GM12878 (cell line): Measurements from ENCODE around the gene ZNF780B. TPM values are rescaled to one million over a fixed set of nuclear protein-coding genes. Genes with fewer than 3 reads are reported as not detected.
A peak's percentile ranks its signal among the peaks of the same experiment; 100 is the strongest.

ENCODE experiments used
- CEBPZ ChIP-seq: fragments of 150-350 bp; IDR thresholded peaks from 2 replicates; pipeline ENCODE4 v1.6.1; 2016; ENCODE audit warnings: low read depth, low read length
- E4F1 ChIP-seq: fragments of 450-650 bp; IDR thresholded peaks from 2 replicates; pipeline ENCODE4 v1.6.1; 2018; ENCODE audit warnings: borderline replicate concordance, mild to moderate bottlenecking; ENCODE audit not compliant: partially characterized antibody
- EED ChIP-seq: sonication (generic); IDR thresholded peaks from 2 replicates; pipeline ENCODE4 v1.6.1; 2016; ENCODE audit warnings: antibody characterized with exemption, low read depth
- ELK1 ChIP-seq: IDR thresholded peaks from 2 replicates; pipeline ENCODE4 v1.6.1; 2012; ENCODE audit warnings: low read depth, low read length, improper control_type of control experiment
- FOXM1 ChIP-seq: IDR thresholded peaks from 2 replicates; pipeline ENCODE4 v1.6.1; 2012; ENCODE audit warnings: low read depth, mild to moderate bottlenecking, inconsistent platforms, low read length, moderate library complexity
- IRF4 ChIP-seq: IDR thresholded peaks from 2 replicates; pipeline ENCODE4 v1.6.1; 2011; ENCODE audit warnings: low read depth, low read length
- MEF2A ChIP-seq: IDR thresholded peaks from 2 replicates; pipeline ENCODE4 v1.6.1; 2011; ENCODE audit warnings: low read depth, mild to moderate bottlenecking, low read length, moderate library complexity; ENCODE audit not compliant: insufficient read depth
- NR2C2 ChIP-seq: IDR thresholded peaks from 2 replicates; pipeline ENCODE4 v1.6.1; 2011; ENCODE audit warnings: borderline replicate concordance, low read depth; ENCODE audit not compliant: control insufficient read depth, insufficient read length
- POLR2AphosphoS5 ChIP-seq: IDR thresholded peaks from 2 replicates; pipeline ENCODE4 v1.6.1; 2011; ENCODE audit warnings: mild to moderate bottlenecking, low read length, inconsistent platforms
- REST ChIP-seq: IDR thresholded peaks from 2 replicates; pipeline ENCODE4 v1.6.1; 2012; ENCODE audit warnings: mild to moderate bottlenecking, low read depth, low read length
- SMARCA5 ChIP-seq: fragments of 450-650 bp; IDR thresholded peaks from 2 replicates; pipeline ENCODE4 v1.6.1; 2017; ENCODE audit warnings: mild to moderate bottlenecking
- ZBTB4 ChIP-seq: fragments of 450-650 bp; formaldehyde crosslinking; IDR thresholded peaks from 2 replicates; pipeline ENCODE4 v1.4.0; 2022; ENCODE audit warnings: mild to moderate bottlenecking, moderate library complexity
- ZNF207 ChIP-seq: fragments of 450-650 bp; IDR thresholded peaks from 2 replicates; pipeline ENCODE4 v1.6.1; 2014; ENCODE audit warnings: antibody characterized with exemption, mild to moderate bottlenecking, borderline replicate concordance
- ZNF24 ChIP-seq: fragments of 450-650 bp; IDR thresholded peaks from 2 replicates; pipeline ENCODE4 v1.6.1; 2017; ENCODE audit warnings: antibody characterized with exemption, mild to moderate bottlenecking
- ZNF384 ChIP-seq: IDR thresholded peaks from 2 replicates; pipeline ENCODE4 v1.6.1; 2012; ENCODE audit warnings: low read depth, mild to moderate bottlenecking, low read length, improper control_type of control experiment, borderline replicate concordance
- polyA plus RNA-seq, 11 experiments: library from polyadenylated mRNA; depleted of rRNA in 4 of 11; unstranded in 6 of 11; stranded (reverse) in 5 of 11; fragments of >200 nt; fragmentation: Nextera tagmentation in 4 of 11; fragmentation: Illumina TruSeq in 1 of 11; extraction: Ambion mirVana in 4 of 11; extraction: Trizol in 1 of 11; gene quantifications; 1 replicate in 1 of 11; 2 replicates in 10 of 11; pipeline versions ENCODE4 v1.2.1 to v1.2.3, GENCODE V29; 2011 to 2016; ENCODE audit warnings: inconsistent platforms in 2 of 11, missing spikeins in 2 of 11, low read depth in 1 of 11
- total RNA-seq, 4 experiments: library from RNA; depleted of rRNA in 3 of 4; stranded (reverse); fragments of >200 nt in 3 of 4; fragmentation: Illumina TruSeq in 1 of 4; extraction: Trizol in 1 of 4; gene quantifications; 2 replicates each; pipeline versions ENCODE4 v1.2.1 to v1.2.3, GENCODE V29; 2013 to 2021

Gene ZNF780B
- total and polyA plus RNA-seq, 10 of the 15 experiments (the other 5 are each of a cell fraction or from before 2014, with no cell fraction given) = 7.3 to 24.0 (median 12.3) TPM

- TF ChIP-seq CEBPZ (no peak), REST (no peak), ZNF24 (no peak), MEF2A (no peak), ZNF384 (no peak), E4F1 (no peak), EED (no peak), NR2C2 (no peak), ZNF207 (no peak), FOXM1 (no peak), ELK1 (no peak), IRF4 (no peak), SMARCA5 (peak; percentile 19; the same call in 1 of the 2 replicates), ZBTB4 (CRISPR knock-in tag) (no peak), POLR2AphosphoS5 (peak; percentile 84)
Observed at GRCh38 chr19:40055832-40056504, at the start of gene ZNF780B (continued).
